HG02763 (cell line): ENCODE data around the gene JMJD8.
"Not testable (repeated sequence)": the region's sequence is repeated elsewhere in the genome, so short reads cannot be mapped to it uniquely, and the experiment has no call there.

ENCODE experiments used
- ATAC-seq: cut with Tn5 transposase; IDR thresholded peaks from one replicate; pipeline ENCODE4 v1.9.1; 2021; ENCODE audit warnings: mild to moderate bottlenecking, moderate library complexity; ENCODE audit not compliant: unreplicated experiment

Gene JMJD8

GRCh38 chr16:693766-694165 is 9.6 kb upstream of the JMJD8 start:
- ATAC-seq: no peak

DNA sequence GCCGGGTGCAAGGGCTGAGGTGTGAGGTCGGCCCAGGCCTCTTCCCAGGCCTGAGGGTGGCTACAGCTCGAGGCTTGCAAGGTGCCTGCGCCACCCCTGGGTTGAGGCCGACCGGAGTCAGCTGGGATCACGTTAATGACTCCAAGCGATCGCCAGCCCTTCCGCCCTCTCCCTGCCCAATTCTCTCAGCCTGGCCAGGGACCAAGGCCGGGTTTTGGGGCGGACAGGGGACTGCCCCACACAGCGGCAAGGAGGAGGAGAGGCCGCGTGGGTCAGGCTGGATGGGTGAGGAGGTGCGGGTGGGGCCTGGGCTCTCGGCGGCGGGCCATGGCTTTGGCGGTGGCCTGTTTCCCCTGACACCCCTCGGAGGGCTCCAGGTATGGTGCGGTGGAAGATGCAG is 9.2 kb upstream of the JMJD8 start:
- ATAC-seq: no peak

- no peak for ATAC-seq
Observed at GRCh38 chr16:692356-693108, 8.4 kb upstream of the JMJD8 start.

DNA sequence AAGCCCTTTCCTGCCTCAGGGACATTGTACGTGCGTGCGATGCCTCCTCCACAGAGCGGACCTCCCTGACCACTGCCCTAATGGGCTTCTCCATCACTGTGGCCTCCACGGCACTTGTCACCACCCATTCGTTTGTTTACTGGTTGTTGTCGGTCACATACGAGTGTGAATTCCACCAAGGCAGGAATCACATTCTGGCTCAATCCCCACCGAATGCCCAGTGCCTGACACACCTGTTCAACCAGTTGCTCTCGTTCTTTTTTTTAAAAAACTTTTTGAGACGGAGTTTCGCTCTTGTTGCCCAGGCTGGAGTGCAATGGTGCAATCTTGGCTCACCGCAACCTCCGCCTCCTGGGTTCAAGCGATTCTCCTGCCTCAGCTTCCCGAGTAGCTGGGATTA is 7.1 kb upstream of the JMJD8 start:
- not testable (repeated sequence) for ATAC-seq

DNA sequence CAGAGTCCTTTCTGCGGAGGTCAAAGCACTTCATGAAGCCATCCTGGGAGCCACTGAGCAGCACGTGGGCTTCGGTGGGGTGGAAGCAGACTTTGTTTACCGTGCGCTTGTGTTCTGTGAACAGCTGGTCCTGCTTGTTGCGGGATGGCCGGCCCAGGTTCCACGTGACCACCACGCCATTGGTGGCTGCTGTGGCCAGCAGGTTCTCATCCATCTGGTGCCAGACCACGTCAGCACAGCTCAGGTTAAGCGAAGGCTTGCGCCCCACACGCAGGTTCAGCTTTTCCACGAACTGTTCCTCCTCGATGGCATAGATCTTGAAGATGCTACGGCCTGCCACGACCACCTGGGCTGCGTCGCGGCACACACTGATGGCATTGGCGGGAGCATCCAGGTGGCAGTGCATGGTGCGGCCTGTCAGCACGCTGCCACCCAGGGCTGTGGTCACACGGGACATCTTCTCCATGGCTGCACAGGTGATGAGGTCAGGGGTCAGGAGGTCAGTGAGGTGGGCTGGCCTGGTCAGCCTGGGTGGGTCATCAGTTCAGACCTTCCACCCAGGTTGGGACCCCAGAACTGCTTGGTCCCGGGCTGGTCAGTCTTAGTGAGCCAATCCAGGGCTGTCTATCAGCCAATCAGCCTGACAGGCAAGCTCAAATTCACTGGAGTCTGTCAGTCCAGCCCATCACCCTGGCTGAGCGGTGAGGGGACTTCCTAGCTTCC is 5.2 kb upstream of the JMJD8 start:
- ATAC-seq: no peak

DNA sequence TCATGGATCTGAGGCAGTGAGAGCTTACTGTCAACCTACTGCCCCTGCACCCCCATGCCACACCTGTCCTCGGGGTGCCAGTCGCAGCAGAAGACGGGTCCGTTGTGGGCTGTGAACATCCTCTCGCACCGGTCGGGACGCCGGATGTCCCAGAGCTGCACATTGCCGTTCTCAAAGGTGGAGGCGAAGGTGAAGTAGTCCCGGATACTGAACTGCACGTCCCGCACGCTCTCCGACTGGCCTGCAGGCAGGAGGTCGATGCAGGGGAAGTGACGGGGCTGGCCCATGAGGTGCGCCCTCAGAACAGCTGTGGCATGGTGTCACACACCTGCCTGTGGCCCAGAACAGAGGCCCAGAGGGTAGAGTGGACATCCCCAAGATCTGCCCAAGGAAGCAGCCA is 3.4 kb upstream of the JMJD8 start:
- ATAC-seq: no peak

- ATAC-seq: no peak
Observed at GRCh38 chr16:686459-687260, 2.5 kb upstream of the JMJD8 start.

- ATAC-seq: no peak
Observed at GRCh38 chr16:685967-686366, 1.8 kb upstream of the JMJD8 start.

- no peak for ATAC-seq
Observed at GRCh38 chr16:684961-685696, 995 bp upstream of the JMJD8 start.

DNA sequence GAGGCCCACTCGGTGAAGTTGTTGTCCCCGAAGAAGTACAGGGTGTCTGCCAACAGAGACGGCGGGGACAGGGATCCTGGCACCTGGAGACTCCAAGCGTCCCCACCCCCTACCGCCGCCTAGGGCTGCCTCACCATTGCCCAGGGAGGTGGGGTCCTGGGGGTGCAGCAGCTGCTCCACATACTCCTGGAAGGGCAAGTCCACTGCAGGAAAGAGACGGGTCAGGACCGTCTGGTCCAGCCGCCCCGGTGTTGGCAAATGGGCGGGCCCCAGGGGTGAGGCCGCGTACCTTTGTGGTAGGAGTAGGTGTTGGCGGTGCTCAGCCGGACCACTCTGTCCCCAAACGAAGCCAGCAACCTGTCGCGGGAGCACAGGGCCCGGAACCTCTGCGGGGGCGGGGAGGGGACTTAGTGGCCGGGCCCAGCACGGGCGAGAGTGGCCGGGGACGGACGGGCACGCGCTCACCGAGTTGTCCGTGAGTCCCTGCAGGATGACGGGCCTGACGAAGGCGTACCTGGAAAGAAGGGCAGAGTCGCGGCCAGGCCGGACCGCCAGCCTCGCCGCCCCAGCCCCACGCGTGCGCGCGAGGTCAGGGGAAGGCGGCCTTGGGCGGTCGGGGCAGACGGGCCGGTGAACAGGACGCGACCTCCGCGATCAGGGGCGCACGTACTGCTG is 601 bp downstream of the JMJD8 start:
- ATAC-seq: no peak

DNA sequence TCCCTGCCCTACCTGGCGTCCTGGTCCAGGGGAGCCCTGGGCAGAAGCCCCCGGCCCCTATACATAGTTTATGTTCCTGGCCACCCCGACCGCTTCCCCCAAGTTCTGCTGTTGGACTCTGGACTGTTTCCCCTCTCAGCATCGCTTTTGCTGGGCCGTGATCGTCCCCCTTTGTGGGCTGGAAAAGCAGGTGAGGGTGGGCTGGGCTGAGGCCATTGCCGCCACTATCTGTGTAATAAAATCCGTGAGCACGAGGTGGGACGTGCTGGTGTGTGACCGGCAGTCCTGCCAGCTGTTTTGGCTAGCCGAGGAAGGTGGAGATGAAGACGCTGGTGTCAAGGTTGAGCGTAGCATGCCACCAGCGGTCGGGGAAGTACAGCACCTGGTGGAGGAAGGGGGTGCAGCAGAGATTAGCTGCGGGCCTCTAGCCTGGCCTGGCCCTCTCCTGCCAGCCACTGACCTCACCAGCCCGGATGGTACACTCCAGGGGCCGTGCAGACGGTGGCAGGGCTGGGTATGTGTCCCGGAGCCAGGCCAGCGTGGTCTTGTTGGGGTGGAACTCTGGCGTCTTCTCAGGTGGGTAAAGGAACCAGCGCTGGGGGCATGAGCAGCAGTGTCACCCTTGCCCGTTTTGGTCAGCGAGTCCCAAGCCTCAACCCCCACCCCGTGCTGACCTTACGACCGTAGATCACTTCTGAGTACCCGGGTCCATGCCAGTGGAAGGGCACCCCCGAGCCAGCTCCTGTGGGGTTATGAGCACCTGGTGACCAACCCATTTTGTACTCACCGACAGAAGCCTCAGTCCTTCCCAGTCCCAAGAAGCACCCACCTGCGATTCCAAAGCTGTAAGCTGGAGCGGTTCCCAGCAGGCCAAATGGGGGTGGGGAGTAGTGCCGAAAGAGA is 1.4 kb downstream of the JMJD8 start:
- ATAC-seq: no peak

DNA sequence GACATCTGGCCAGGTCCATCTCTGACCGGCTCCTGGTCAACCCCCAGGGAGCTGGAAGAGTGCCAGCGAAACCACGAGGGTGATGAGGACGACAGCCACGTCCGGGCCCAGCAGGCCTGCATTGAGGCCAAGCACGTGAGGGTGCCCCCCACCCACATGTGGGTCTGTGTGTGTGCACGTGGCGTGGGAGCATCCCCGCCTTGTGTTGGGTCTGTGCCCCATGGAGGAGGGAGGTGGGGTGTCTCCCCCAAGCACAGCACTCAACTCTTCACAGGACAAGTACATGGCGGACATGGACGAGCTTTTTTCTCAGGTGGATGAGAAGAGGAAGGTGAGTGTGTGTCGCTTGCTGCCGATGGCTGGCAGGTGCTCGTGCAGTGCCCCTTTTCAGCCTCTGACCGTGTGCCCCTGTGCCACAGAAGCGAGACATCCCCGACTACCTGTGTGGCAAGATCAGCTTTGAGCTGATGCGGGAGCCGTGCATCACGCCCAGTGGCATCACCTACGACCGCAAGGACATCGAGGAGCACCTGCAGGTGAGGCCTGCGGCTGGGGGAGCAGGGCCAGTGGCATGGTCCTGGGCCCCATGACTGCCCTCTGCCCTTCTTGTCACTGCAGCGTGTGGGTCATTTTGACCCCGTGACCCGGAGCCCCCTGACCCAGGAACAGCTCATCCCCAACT is 2.2 kb downstream of the JMJD8 start:
- ATAC-seq: no peak

- no peak for ATAC-seq
Observed at GRCh38 chr16:680967-681745, 3.0 kb downstream of the JMJD8 start.

DNA sequence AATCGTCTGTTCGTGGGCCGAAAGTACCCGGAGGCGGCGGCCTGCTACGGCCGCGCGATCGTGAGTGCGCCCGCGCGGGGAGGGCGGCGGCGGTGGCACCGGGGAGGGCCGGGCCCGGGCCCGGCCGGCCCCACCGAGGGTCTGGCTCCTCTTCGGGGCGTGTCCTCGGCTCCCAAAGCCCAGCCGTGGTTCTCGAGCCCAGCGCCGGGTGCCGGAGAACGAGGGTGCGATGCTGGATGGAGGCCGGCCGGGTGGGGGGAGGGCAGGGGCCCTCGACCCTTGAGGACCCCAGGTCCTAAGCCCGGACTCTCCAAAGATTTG is 3.5 kb downstream of the JMJD8 start:
- no peak for ATAC-seq

DNA sequence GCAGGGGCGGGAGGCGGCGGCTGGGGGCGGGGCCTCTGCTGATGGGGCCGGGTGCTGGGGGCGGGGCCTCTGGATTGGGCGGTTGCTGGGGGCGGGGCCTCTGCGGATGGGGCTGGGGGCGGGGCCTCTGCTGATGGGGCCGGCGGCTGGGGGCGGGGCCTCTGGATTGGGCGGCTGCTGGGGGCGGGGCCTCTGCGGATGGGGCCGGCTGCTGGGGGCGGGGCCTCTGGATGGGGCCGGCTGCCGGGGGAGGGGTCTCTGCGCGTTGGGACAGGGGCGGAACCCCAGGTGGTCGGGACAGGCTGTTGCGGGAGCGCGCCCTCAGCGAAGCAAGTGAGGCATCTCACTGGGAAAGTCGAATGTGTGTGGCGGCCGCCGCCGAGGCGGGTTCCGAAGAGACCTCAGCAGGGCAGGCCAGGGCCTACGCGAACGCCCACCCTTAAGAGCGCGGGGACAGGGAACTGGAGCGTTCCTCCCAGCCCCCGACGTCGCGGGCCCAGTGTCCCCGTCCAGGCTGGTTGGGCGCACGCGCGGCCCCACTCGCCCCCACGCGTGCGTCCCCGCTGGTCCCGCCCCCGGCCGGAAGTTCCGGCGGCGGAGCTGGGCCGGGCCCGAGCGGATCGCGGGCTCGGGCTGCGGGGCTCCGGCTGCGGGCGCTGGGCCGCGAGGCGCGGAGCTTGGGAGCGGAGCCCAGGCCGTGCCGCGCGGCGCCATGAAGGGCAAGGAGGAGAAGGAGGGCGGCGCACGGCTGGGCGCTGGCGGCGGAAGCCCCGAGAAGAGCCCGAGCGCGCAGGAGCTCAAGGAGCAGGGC is 4.1 kb downstream of the JMJD8 start, which contains the start of gene STUB1:
Gene STUB1 (plus strand): TSS at position 597 of the 811 bp plus-strand sequence. CDS start 116 bp downstream, at position 713.
- peak; percentile 36 for ATAC-seq

DNA sequence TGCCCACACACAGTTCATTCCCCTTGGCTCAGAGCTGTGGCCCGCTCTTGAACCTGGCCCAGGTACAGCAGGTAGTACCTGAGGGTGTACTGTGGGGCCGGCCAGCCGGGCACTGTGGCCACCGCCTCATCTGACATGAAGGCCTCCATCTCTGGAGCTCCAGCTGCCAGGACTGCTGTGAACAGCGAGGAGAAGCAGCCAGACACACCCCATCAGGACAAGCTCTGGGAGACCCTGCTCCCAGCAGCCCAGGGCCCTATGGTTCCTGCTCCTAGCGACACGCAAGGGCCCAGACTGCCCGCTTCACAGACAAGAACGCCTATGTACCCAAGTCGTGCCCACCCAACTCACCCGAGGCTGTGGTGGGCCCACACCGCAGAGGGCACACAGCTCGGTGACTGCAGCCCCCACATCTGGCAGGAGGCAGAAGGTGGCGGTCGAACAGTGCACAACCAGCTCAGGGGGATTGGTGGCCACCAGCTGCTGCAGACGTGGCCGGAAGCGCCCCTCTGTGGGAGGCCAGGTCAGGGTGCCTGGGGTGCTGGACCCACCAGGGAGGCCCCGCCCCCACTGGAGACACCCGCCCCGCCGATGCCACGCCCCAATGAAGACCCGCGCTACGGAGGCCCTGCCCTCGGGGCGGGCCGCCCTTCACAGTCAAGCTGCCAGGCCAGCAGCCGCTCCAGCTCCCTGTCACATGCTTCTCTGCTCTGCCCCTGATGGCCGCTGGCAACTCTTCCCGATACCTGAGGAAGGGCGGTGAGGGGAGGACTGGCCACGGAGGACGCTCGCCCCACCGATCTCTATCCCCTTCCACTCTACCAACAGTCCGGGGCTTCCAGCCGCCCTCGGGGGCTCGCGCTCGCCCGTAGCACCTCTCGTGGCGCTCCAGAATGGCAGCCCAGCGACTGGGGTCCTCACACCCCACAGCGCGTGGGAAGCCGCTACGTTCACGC is 5.0 kb downstream of the JMJD8 start:
- ATAC-seq: no peak
